Endothelial cell of umbilical vein (primary cell): ENCODE data around the gene TPBG. TPM values are rescaled to one million over a fixed set of nuclear protein-coding genes. Genes with fewer than 3 reads are reported as not detected.
A peak's percentile ranks its signal among the peaks of the same experiment; 100 is the strongest.

Experiments
- BruUV-seq: library from RNA; stranded (reverse); fragments of 400-500 nt; replicated peaks from 2 replicates; lab custom pipeline; 2021; lab: Mats Ljungman, UMichigan
- CTCF ChIA-PET: fragments of 300-600, 350-600 bp; sonication (Branson Sonifier 250); formaldehyde crosslinking; loops from one replicate; lab custom pipeline; 2021; ENCODE audit warnings: antibody characterized with exemption, inconsistent platforms; lab: Charles Lee
- POLR2A ChIA-PET: fragments of 300-600, 350-600 bp; sonication (Branson Sonifier 250); formaldehyde crosslinking; loops from one replicate; lab custom pipeline; 2021; ENCODE audit warnings: antibody characterized with exemption, inconsistent platforms; lab: Charles Lee
- DNase-seq: peaks from one replicate; pipeline ENCODE4 v3.0.0-alpha.2; 2011; ENCODE audit warnings: low read depth, low spot score
- FAIRE-seq: peaks from 2 replicates; lab custom pipeline; 2011; peaks lifted over from hg19 to GRCh38; lab: Jason Lieb, UNC
- H2AFZ ChIP-seq: 2 replicates; pipeline ENCODE4 v1.6.0; 2012; ENCODE audit warnings: low read depth, low read length, control low read depth, inconsistent platforms
- H3K27ac ChIP-seq: 2 replicates; pipeline ENCODE4 v1.5.1; 2011; ENCODE audit warnings: low read depth, mild to moderate bottlenecking, control low read depth, low read length, moderate library complexity; ENCODE audit not compliant: insufficient read depth
- H3K27me3 ChIP-seq, 2 experiments: 2 replicates each; pipeline versions ENCODE4 v1.6.0 to v1.6.1; 2011; ENCODE audit warnings: low read length in 2 of 2, mixed read lengths in 1 of 2; ENCODE audit not compliant: control insufficient read depth in 2 of 2, insufficient read depth in 2 of 2
- H3K36me3 ChIP-seq, 2 experiments: 2 replicates in 1 of 2; 3 replicates in 1 of 2; pipeline ENCODE4 v1.5.1; 2011; ENCODE audit warnings: low read length in 2 of 2, mild to moderate bottlenecking in 1 of 2, moderate library complexity in 1 of 2; ENCODE audit not compliant: control insufficient read depth in 2 of 2, insufficient read depth in 2 of 2; ENCODE audit errors: extremely low read depth in 1 of 2
- H3K4me1 ChIP-seq: 3 replicates; pipeline ENCODE4 v1.5.1; 2011; ENCODE audit warnings: mild to moderate bottlenecking, low read length; ENCODE audit not compliant: control insufficient read depth, insufficient read depth; ENCODE audit errors: extremely low read depth
- H3K4me2 ChIP-seq: 2 replicates; pipeline ENCODE4 v1.6.1; 2011; ENCODE audit warnings: low read length, control low read depth, mixed read lengths; ENCODE audit not compliant: insufficient read depth
- H3K4me3 ChIP-seq, 3 experiments: fragments of 200-600 bp in 1 of 3; sonication (generic), shearing (Covaris generic) in 1 of 3; replicated peaks in 1 of 3; 2 replicates each; pipeline ENCODE4 v1.5.1; 2011 to 2016; ENCODE audit warnings: control low read depth in 3 of 3, low read length in 3 of 3, mild to moderate bottlenecking in 2 of 3, inconsistent platforms in 1 of 3, low read depth in 1 of 3, moderate library complexity in 1 of 3; ENCODE audit not compliant: insufficient read depth in 1 of 3
- H3K79me2 ChIP-seq: 2 replicates; pipeline ENCODE4 v1.6.0; 2012; ENCODE audit warnings: low read length, inconsistent platforms; ENCODE audit not compliant: control insufficient read depth, insufficient read depth
- H3K9ac ChIP-seq: replicated peaks from 2 replicates; pipeline ENCODE3; 2011; ENCODE audit warnings: low read length, control low read depth; ENCODE audit not compliant: insufficient read depth; ENCODE audit errors: extremely low read depth
- H3K9me1 ChIP-seq: replicated peaks from 3 replicates; pipeline ENCODE4 v1.6.0; 2011; ENCODE audit warnings: mild to moderate bottlenecking, low read length; ENCODE audit not compliant: control insufficient read depth, insufficient read depth; ENCODE audit errors: extremely low read depth
- H3K9me3 ChIP-seq: replicated peaks from 2 replicates; pipeline ENCODE4 v1.5.1; 2012; ENCODE audit warnings: low read length, inconsistent platforms; ENCODE audit not compliant: control insufficient read depth, insufficient read depth
- H4K20me1 ChIP-seq: replicated peaks from 2 replicates; pipeline ENCODE3; 2011; ENCODE audit warnings: mild to moderate bottlenecking, low read length; ENCODE audit not compliant: control insufficient read depth, insufficient read depth; ENCODE audit errors: extremely low read depth
- GATA2 ChIP-seq: IDR thresholded peaks from 2 replicates; pipeline ENCODE4 v1.7.0; 2011; ENCODE audit warnings: low read depth, mild to moderate bottlenecking, moderate library complexity, mixed read lengths, low read length; ENCODE audit not compliant: insufficient read length, insufficient read depth
- MAX ChIP-seq: IDR thresholded peaks from 2 replicates; pipeline ENCODE4 v1.6.1; 2011; ENCODE audit not compliant: insufficient read depth, insufficient read length
- POLR2A ChIP-seq: IDR thresholded peaks from 2 replicates; pipeline ENCODE4 v1.6.1; 2012; ENCODE audit warnings: low read depth, mild to moderate bottlenecking, control low read depth, low read length
- POLR2AphosphoS5 ChIP-seq: IDR thresholded peaks from 2 replicates; pipeline ENCODE4 v1.6.1; 2012; ENCODE audit warnings: low read depth, mild to moderate bottlenecking, control low read depth, low read length, moderate library complexity; ENCODE audit not compliant: insufficient read depth
- dilution Hi-C: fragments of 300-500 bp; cut with MboI; formaldehyde crosslinking; loops from one replicate; pipeline ENCODE4 v1.15.0; 2019; ENCODE audit warnings: low sequenced_read_pairs; ENCODE audit not compliant: extremely low pct_ligation_motif_present
- intact Hi-C: fragments of 100-400 bp; cut with micrococcal nuclease; formaldehyde crosslinking; loops from one replicate; pipeline ENCODE4 v1.10.0; 2022
- polyA plus RNA-seq, 4 experiments: library from polyadenylated mRNA; depleted of rRNA in 3 of 4; stranded (reverse) in 3 of 4; unstranded in 1 of 4; fragments of >200 nt; gene quantifications; 2 replicates each; pipeline versions ENCODE4 v1.2.1 to v1.2.3, GENCODE V29; 2011 to 2012; ENCODE audit warnings: missing spikeins in 1 of 4
- total RNA-seq: library from RNA; stranded (reverse); gene quantifications from 2 replicates; pipeline ENCODE4 v1.2.3, GENCODE V29; 2021
- TF ChIP-seq, protein P1 (sequence below), 2 donors: IDR thresholded peaks; 1 replicate in 1 of 2; 2 replicates in 1 of 2; pipeline ENCODE4 v1.5.1; 2011; ENCODE audit warnings: low read length in 2 of 2, mild to moderate bottlenecking in 2 of 2, moderate library complexity in 2 of 2, control low read depth in 1 of 2, inconsistent platforms in 1 of 2, low read depth in 1 of 2; ENCODE audit not compliant: insufficient read depth in 1 of 2; ENCODE audit errors: extremely low read depth in 1 of 2

Gene TPBG
- total and polyA plus RNA-seq, 2 donors (not counting 3 experiments of a cell fraction or from before 2014, with no cell fraction given) = 7.5 to 9.0 TPM

DNA sequence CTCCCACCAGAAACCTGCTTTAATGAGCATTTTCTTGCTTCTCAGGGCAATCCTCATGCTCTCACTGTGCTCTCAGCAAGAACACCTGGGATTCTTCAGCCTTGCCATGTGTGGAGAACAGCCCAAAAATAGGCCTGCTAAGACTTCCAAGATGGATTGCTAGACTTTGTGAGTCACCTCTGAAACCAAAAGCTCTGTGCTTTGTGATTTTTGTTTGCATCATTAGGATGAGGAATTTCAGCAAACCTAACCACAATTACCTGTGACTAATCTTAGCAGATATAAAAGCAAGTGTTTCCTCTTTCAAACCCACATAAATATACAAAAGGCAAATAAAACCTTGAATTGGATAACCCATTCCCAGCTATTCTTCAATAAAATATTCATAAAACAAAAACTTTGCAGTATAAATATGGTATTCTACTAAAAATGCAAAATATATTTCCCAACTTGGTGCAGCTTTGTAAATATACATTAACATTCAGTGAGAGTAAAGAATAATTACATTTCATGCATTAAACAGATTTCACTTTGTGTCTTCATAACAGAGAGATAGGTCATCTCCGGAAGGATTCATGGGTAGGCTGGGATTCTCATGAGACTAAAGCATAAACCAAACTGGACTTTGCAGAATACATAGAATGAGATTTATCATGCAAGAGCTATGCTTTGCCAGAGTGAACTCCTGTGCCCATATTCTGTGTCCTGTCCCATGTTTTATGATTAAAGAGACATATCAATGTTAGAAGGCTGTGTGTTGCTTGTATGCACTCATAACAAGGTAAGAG lies 33.5 kb downstream of the TPBG start:
- Histone ChIP-seq H3K27me3 (no peaks in the 10 kb centered on the region), H2AFZ (no peak overlapping the region), H3K9me3 (no peaks in the 10 kb centered on the region), H3K4me2 (no peak overlapping the region), H3K9me1 (no peaks in the 10 kb centered on the region), H3K9ac (no peak overlapping the region), H3K36me3 (no peaks in the 10 kb centered on the region), H3K79me2 (no peaks in the 10 kb centered on the region), H3K4me3 (no peak overlapping the region), H3K27ac (no peak overlapping the region), H3K4me1 (no peaks in the 10 kb centered on the region), H4K20me1 (no peaks in the 10 kb centered on the region)
- no TSS peak for BruUV-seq
- no peak for DNase-seq
- TF ChIP-seq POLR2A (no peak), GATA2 (no peak), MAX (no peak), POLR2AphosphoS5 (no peak)
- TF ChIP-seq, protein P1, sequence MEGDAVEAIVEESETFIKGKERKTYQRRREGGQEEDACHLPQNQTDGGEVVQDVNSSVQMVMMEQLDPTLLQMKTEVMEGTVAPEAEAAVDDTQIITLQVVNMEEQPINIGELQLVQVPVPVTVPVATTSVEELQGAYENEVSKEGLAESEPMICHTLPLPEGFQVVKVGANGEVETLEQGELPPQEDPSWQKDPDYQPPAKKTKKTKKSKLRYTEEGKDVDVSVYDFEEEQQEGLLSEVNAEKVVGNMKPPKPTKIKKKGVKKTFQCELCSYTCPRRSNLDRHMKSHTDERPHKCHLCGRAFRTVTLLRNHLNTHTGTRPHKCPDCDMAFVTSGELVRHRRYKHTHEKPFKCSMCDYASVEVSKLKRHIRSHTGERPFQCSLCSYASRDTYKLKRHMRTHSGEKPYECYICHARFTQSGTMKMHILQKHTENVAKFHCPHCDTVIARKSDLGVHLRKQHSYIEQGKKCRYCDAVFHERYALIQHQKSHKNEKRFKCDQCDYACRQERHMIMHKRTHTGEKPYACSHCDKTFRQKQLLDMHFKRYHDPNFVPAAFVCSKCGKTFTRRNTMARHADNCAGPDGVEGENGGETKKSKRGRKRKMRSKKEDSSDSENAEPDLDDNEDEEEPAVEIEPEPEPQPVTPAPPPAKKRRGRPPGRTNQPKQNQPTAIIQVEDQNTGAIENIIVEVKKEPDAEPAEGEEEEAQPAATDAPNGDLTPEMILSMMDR (IDR thresholded peaks at IDR 0.05; ENCODE audit: extremely low read depth in 1 of 2, insufficient read depth in 1 of 2, low read depth in 1 of 2, low read length in 2 of 2) = no peak
- intact Hi-C loops (no loop called here), dilution Hi-C loops (no loop called here)
- ChIA-PET POLR2A (no interaction called here), CTCF (interaction anchor here (1.3 to 1.5 kb wide), 2 partner anchors 8 to 34 kb away, joined by 3 to 5 read pairs; partner anchors contain the start of gene TPBG)
- FAIRE-seq = peak; percentile 50
